Prostate gland (tissue), 2 donors: ENCODE data around the gene SSTR5.

Experiments
- CTCF ChIP-seq, 4 experiments: fragments of 200-600 bp in 2 of 4; fragments of 450-650 bp in 2 of 4; sonication (generic) in 2 of 4; IDR thresholded peaks; 1 replicate in 3 of 4; 2 replicates in 1 of 4; pipeline ENCODE4 v1.5.1; 2016 to 2019; ENCODE audit warnings: antibody characterized with exemption in 4 of 4, mild to moderate bottlenecking in 2 of 4, moderate library complexity in 2 of 4
- POLR2A ChIP-seq: fragments of 450-650 bp; IDR thresholded peaks from one replicate; pipeline ENCODE4 v1.6.1; 2016; ENCODE audit warnings: antibody characterized with exemption, mild to moderate bottlenecking

- TF ChIP-seq CTCF (IDR thresholded peaks at IDR 0.05) = no peak
- no peak for TF ChIP-seq POLR2A
Measured at GRCh38 chr16:1081734-1082265, 9.3 kb downstream of the SSTR5 start.
